Measurements from ENCODE around the gene NAXE.

DNA sequence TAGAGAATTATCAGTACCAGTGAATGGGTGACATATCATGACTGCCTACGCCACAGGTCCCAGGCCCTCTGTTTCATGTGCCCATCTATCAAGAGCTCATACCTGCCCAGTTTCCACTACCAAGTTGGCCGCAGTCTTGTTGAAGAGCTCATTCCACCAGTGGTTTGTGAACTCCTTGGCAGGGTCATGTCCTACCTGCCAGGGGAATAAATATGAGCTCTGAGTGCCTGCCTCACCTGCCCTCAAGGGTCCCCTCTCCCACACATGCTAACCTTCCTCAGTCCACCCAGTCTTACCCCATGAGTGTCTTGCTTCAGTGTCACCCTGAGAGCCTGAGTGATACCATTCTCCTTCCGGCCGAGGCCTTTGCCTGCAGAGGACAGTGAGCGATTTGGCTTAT is 6.5 kb downstream of the NAXE start:
- TF ChIP-seq, protein P1, sequence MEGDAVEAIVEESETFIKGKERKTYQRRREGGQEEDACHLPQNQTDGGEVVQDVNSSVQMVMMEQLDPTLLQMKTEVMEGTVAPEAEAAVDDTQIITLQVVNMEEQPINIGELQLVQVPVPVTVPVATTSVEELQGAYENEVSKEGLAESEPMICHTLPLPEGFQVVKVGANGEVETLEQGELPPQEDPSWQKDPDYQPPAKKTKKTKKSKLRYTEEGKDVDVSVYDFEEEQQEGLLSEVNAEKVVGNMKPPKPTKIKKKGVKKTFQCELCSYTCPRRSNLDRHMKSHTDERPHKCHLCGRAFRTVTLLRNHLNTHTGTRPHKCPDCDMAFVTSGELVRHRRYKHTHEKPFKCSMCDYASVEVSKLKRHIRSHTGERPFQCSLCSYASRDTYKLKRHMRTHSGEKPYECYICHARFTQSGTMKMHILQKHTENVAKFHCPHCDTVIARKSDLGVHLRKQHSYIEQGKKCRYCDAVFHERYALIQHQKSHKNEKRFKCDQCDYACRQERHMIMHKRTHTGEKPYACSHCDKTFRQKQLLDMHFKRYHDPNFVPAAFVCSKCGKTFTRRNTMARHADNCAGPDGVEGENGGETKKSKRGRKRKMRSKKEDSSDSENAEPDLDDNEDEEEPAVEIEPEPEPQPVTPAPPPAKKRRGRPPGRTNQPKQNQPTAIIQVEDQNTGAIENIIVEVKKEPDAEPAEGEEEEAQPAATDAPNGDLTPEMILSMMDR (conservative IDR thresholded peaks at IDR 0.05): no peak
- no peak for TF ChIP-seq EZH2 (IDR thresholded peaks at IDR 0.05; ENCODE audit: low read depth)
